ENCODE results near the gene TP53INP2. TPM values are rescaled to one million over a fixed set of nuclear protein-coding genes. Genes with fewer than 3 reads are reported as not detected.
"Not testable (repeated sequence)": the region's sequence is repeated elsewhere in the genome, so short reads cannot be mapped to it uniquely, and the experiment has no call there.

The TP53INP2 gene
- total RNA-seq, 1 experiment from 2014 or later, result 7.1 TPM

- peak; percentile 66 for DNase-seq (ENCODE audit: low read depth)
Measured at GRCh38 chr20:34705397-34706301, 1.5 kb downstream of the TP53INP2 start.

GRCh38 chr20:34706302-34706875 is 2.2 kb downstream of the TP53INP2 start:
- DNase-seq (ENCODE audit: low read depth), result no peak

DNA sequence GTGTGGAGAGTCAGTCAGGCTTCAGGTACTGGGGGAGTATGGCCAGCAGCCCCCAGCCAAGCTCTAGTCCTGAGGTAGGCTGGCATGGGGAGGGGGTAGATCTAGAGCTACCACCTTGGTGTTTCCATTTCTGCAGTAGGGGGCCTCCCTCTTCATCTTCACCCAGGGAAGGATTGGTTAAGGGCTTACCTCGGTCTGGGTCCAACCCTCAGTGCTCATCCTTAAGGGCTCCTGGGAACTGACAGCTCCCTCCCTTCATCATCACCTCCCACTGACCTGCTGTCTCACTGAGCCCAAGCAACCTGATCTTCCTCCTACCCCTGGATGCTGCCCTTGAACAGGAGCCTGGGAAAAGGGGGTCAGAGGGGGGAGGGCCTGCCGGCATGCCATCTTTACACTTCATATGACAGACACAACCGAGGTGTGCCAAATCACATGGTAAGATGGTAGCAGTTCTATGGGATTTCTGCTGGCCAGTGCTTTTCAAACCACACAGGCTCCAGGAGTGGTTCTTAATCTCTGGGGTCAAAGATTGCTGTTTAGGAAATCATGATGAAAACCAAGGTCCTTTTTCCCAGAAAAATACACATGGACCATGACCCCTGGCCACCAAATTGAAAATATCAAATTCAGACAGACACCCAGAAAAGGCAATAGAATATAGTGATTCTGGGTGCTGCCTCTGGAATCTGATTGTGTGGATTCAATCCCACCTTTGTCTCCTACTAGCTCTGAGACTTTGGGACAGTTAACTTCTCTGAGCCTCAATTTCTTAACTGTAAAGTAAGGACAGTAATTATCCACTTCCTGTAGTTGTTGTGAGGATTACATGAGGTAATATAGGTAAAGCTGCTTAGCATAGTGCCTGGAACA is 3.0 kb downstream of the TP53INP2 start:
- no peak for DNase-seq (ENCODE audit: low read depth)

DNA sequence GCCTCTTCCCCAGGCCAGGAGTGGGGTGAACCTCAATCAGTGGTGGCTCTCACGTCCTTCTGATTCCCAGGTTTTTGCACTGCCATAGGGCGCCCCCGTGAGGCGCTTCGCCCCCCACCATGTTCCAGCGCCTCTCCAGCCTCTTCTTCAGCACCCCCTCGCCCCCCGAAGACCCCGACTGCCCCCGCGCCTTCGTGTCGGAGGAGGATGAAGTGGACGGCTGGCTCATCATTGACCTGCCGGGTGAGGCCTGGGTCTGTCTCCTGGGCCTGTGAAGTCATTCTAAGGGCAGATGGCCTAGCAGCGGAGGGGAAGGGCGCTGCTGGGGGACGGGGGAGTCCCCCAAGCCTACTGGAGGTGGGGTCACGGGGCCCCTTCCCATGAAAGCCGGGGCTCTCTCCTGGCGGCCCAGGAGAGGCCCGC is 4.5 kb downstream of the TP53INP2 start:
- peak; percentile 53 for DNase-seq (ENCODE audit: low read depth)

DNA sequence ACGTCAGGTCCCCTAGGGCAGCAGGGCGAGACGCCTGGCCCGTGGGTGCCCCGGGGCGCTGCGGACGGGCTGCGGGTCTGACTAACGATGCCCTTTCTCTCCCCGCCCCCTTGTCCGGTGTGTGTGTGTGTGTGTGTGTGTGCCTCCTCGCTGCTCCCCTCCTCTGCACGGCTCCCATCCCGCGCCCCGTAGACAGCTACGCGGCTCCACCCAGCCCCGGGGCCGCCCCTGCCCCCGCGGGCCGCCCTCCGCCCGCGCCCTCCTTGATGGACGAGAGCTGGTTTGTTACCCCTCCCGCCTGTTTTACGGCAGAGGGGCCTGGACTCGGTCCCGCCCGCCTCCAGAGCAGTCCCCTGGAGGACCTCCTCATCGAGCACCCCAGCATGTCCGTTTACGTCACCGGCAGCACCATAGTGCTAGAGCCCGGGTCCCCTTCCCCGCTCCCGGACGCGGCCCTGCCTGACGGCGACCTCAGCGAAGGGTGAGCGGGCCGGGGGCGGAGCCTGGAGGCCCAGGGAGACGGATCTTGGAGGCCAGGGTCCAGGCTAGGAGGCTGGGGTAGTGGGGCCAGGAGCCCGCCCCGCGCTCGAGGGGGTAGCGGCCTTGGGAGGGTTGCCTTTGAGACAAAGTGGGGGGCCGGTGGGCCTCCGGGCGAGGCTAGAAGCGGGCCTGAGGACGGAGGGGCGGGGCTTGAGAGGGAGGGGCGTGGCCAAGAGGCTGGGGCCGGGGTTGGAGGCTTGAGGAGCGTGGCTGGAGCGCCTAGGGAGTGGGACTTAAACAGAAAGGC is 5.1 kb downstream of the TP53INP2 start:
- DNase-seq (ENCODE audit: low read depth), result peak; percentile 94

- DNase-seq (ENCODE audit: low read depth), result peak; percentile 84
Measured at GRCh38 chr20:34709831-34710567, 5.9 kb downstream of the TP53INP2 start.

- no peak for DNase-seq (ENCODE audit: low read depth)
Measured at GRCh38 chr20:34710568-34710839, 6.4 kb downstream of the TP53INP2 start.

GRCh38 chr20:34710861-34711574 is 6.9 kb downstream of the TP53INP2 start:
- DNase-seq (ENCODE audit: low read depth), result no peak

DNA sequence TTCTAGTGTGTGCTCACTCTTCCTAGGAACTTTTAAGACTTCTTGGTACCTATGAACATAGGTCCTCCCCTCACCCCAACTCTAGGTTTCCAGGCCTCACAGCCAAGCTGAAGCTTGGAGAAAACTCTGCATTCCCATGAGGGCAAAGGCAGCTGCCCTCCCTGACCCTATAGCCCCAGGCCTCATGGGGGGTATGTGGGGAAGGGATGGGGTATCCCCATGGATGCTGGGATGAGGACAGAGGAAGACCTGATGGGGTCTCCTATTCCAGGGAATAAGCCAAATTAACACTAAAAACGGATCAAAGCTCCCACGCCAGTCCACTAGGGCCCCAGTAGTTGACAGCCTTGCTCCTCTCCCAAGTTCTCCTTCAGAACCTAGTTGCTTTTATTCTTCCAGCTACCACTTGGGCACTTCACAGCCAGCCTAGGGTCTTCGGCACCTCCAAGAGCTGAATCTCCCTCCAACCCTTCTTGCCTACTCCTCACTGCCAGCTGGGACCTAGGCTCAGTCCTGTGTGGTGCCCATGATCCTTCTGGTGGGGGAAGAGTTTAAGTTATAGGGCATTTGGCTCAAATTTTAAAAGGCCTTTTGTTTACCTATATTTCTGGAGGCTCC is 7.8 kb downstream of the TP53INP2 start:
- no peak for DNase-seq (ENCODE audit: low read depth)

GRCh38 chr20:34712525-34713192 is 8.5 kb downstream of the TP53INP2 start:
- DNase-seq (ENCODE audit: low read depth), result no peak

GRCh38 chr20:34713194-34713943 is 9.2 kb downstream of the TP53INP2 start:
- peak; percentile 100 for DNase-seq (ENCODE audit: low read depth)

DNA sequence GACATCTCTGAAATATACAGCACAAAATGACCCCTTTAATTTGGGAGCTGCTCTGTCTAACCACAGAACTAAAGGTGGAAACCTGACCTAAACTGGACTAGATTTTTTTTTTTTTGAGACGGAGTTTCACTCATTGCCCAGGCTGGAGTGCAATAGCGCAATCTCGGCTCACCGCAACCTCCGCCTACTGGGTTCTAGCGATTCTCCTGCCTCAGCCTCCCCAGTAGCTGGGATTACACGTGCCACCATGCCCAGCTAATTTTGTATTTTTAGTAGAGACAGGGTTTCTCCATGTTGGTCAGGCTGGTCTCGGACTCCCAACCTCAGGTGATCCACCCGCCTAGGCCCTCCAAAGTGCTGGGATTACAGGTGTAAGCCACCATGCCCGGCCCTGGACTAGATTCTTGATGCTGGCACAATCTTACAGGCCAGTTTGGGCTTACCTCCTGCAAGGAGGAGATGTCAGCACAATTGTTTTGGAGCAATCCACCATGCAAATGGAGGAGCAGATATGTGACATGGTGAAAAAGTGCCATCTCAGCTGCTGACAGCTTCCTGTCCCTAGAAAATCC is 9.9 kb downstream of the TP53INP2 start:
- DNase-seq (ENCODE audit: low read depth), result not testable (repeated sequence)

DNA sequence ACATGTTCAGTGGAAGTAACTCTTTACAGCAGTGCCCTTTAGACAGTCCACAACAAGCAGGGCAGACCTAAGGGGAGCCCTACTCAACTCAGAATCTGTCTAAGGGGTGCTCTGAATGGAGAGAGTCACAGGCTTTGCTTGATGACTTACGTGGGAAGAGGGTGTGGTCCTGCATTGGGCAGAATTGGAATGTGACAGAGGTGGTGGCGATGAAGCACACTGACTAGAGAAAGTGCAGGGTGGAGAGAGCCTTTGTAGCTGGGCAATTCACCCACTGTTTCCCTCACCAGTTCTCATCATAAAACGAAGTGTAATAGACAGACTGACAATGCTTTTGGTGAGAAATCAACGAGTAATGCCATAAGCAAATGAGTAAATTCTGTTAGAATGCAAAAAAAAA is 11.2 kb downstream of the TP53INP2 start:
- DNase-seq (ENCODE audit: low read depth), result peak; percentile 17

- no peak for DNase-seq (ENCODE audit: low read depth)
Measured at GRCh38 chr20:34716921-34717229, 12.7 kb downstream of the TP53INP2 start.

DNA sequence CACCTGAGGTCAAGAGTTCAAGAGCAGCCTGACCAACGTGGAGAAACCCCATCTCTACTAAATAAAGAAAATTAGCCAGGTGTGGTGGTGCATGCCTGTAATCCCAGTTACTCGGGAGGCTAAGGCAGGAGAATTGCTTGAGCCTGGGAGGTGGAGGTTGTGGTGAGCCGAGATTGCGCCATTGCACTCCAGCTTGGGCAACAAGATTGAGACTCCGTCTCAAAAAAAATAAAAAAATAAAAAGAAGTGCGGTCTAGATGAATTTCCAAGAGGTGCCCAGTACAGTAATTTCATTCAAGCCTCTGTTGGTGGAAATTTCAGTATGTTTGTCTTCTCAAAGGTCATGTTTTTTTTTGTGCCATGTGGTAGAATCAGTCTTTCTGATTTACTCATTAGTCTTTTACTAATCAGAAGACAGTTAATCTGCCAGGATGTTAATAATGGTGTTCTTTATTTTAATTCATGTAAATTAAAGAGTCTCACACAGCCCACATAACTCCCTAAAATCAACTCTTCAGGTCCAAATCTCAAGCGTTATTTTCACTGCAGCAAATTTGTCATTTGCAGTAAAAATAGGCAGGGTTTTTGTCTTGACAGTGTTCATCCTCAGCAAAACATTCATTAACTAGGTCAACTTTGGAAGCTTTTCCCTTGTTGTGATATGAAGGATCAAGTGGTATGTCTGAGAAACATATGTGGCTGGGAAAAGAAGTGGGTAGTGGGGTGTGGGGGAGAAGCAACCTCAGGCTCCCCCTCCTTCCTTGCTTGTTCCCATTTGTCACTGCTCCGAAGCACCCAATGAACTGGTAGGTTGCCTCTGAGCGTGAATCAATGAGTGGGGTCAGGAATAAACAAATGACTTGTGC is 13.3 kb downstream of the TP53INP2 start:
- DNase-seq (ENCODE audit: low read depth), result no peak

GRCh38 chr20:34719242-34720017 is 15.3 kb downstream of the TP53INP2 start:
- not testable (repeated sequence) for DNase-seq (ENCODE audit: low read depth)

DNA sequence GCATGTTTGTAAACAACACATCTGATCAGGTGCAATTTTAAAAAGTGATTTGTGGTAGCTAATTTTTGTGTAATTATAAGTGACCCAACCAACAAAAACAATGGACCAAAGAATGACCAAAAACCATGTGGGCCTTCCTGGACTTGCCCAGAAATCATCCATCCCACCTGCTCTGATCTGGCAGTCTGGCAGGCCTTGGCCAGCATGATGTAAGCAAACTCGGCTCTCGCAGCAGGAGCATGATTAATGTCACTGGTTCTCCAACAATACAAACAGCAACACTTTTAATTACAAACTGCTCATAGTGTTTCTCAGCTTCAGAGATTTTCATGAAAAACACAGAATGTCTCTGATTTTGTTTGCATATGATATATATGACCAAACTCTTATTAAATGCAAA is 16.1 kb downstream of the TP53INP2 start:
- no peak for DNase-seq (ENCODE audit: low read depth)

Data from RPMI7951 (cell line).